DND-41 (cell line): ENCODE data around the gene HIP1.

Experiments used
- ATAC-seq: fragments of 200-7000 bp; cut with Tn5 transposase; 3 replicates; pipeline ENCODE4 v1.9.1; 2021; ENCODE audit warnings: low read depth; ENCODE audit not compliant: insufficient read depth
- DNase-seq: peaks from one replicate; pipeline ENCODE4 v3.0.0-alpha.2; 2020
- H2AFZ ChIP-seq: 2 replicates; pipeline ENCODE4 v1.6.0; 2012; ENCODE audit warnings: low read depth, low read length
- H3K27ac ChIP-seq: 2 replicates; pipeline ENCODE4 v1.5.1; 2012; ENCODE audit warnings: low read length, inconsistent platforms
- H3K27me3 ChIP-seq: fragments of 200-600 bp; sonication (generic); 2 replicates; pipeline ENCODE4 v1.6.0; 2012; ENCODE audit warnings: low read length, mild to moderate bottlenecking, inconsistent platforms; ENCODE audit not compliant: insufficient read depth, poor library complexity
- H3K36me3 ChIP-seq: 2 replicates; pipeline ENCODE4 v1.5.1; 2012; ENCODE audit warnings: low read length, inconsistent platforms; ENCODE audit not compliant: insufficient read depth
- H3K4me1 ChIP-seq: 2 replicates; pipeline ENCODE4 v1.5.1; 2012; ENCODE audit warnings: mild to moderate bottlenecking, low read length; ENCODE audit not compliant: insufficient read depth
- H3K4me2 ChIP-seq: 2 replicates; pipeline ENCODE4 v1.6.0; 2012; ENCODE audit warnings: mild to moderate bottlenecking, moderate library complexity, low read length, inconsistent platforms; ENCODE audit not compliant: insufficient read depth
- H3K4me3 ChIP-seq, 2 experiments: fragments of 200-600 bp in 1 of 2; shearing (Covaris generic) in 1 of 2; 2 replicates each; pipeline ENCODE4 v1.5.1; 2012 to 2016; ENCODE audit warnings: inconsistent platforms in 2 of 2, low read length in 2 of 2, mild to moderate bottlenecking in 2 of 2, low read depth in 1 of 2, moderate library complexity in 1 of 2
- H3K79me2 ChIP-seq: 2 replicates; pipeline ENCODE4 v1.6.0; 2012; ENCODE audit warnings: low read length, inconsistent platforms; ENCODE audit not compliant: insufficient read depth
- H3K9ac ChIP-seq: 2 replicates; pipeline ENCODE4 v1.6.0; 2012; ENCODE audit warnings: low read depth, mild to moderate bottlenecking, inconsistent platforms, low read length, moderate library complexity
- H3K9me3 ChIP-seq: 2 replicates; pipeline ENCODE4 v1.5.1; 2012; ENCODE audit warnings: low read length, moderate library complexity, mild to moderate bottlenecking, inconsistent platforms; ENCODE audit not compliant: insufficient read depth, severe bottlenecking
- H4K20me1 ChIP-seq: 2 replicates; pipeline ENCODE4 v1.6.0; 2012; ENCODE audit warnings: low read length; ENCODE audit not compliant: insufficient read depth
- EZH2 ChIP-seq: IDR thresholded peaks from 3 replicates; pipeline ENCODE4 v1.6.1; 2012; ENCODE audit warnings: borderline replicate concordance, low read depth, mild to moderate bottlenecking, moderate library complexity, low read length, inconsistent platforms; ENCODE audit not compliant: severe bottlenecking
- TF ChIP-seq, protein P1 (sequence below): IDR thresholded peaks from 2 replicates; pipeline ENCODE4 v1.5.1; 2012; ENCODE audit warnings: borderline replicate concordance, low read length, moderate library complexity, mild to moderate bottlenecking; ENCODE audit not compliant: poor library complexity, severe bottlenecking; ENCODE audit errors: extremely low read depth

Gene HIP1

DNA sequence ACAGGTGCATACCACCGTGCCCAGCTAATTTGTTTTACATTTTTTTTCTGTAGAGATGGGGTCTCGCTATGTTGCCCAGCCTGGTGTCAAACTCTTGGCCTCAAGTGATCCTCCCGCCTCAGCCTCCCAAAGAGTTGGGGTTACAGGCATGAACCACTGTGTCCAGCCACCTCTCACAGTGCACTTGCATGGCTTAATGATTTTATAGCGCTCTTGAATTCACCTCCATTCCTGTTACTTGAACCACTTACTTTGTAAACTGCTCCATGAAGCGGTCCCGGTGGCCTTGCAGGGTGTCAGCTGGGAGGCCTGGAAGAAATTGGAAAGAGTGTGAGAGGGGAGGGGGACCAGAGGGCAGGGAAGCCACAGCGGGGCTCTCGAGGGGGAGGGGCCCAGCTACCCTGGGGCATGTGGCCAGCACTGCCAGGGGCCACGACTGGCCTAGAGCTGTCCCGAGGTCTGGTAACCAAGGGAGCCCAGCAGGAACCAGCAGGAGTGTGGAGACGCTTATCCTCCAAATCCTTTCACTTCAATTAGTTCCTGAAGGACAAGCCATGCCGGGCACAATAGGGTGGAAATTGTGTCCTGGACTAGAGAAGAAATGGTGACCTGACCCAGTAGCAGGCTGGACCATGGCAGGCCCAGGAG lies 170.7 kb downstream of the HIP1 start:
- Histone ChIP-seq H3K4me3 (no peak overlapping the region), H3K27me3 (no peaks in the 10 kb centered on the region), H4K20me1 (no peaks in the 10 kb centered on the region), H3K4me1 (peaks cover 3% of the 10 kb centered on the region; the same call in 1 of the 2 replicates), H3K9me3 (no peaks in the 10 kb centered on the region), H3K79me2 (no peaks in the 10 kb centered on the region), H3K9ac (no peak overlapping the region), H3K27ac (no peak overlapping the region), H2AFZ (no peak overlapping the region), H3K4me2 (no peak overlapping the region), H3K36me3 (no peaks in the 10 kb centered on the region)
- TF ChIP-seq EZH2: no peak
- TF ChIP-seq, protein P1, sequence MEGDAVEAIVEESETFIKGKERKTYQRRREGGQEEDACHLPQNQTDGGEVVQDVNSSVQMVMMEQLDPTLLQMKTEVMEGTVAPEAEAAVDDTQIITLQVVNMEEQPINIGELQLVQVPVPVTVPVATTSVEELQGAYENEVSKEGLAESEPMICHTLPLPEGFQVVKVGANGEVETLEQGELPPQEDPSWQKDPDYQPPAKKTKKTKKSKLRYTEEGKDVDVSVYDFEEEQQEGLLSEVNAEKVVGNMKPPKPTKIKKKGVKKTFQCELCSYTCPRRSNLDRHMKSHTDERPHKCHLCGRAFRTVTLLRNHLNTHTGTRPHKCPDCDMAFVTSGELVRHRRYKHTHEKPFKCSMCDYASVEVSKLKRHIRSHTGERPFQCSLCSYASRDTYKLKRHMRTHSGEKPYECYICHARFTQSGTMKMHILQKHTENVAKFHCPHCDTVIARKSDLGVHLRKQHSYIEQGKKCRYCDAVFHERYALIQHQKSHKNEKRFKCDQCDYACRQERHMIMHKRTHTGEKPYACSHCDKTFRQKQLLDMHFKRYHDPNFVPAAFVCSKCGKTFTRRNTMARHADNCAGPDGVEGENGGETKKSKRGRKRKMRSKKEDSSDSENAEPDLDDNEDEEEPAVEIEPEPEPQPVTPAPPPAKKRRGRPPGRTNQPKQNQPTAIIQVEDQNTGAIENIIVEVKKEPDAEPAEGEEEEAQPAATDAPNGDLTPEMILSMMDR: no peak
- DNase-seq: no peak
- ATAC-seq: no peak

DNA sequence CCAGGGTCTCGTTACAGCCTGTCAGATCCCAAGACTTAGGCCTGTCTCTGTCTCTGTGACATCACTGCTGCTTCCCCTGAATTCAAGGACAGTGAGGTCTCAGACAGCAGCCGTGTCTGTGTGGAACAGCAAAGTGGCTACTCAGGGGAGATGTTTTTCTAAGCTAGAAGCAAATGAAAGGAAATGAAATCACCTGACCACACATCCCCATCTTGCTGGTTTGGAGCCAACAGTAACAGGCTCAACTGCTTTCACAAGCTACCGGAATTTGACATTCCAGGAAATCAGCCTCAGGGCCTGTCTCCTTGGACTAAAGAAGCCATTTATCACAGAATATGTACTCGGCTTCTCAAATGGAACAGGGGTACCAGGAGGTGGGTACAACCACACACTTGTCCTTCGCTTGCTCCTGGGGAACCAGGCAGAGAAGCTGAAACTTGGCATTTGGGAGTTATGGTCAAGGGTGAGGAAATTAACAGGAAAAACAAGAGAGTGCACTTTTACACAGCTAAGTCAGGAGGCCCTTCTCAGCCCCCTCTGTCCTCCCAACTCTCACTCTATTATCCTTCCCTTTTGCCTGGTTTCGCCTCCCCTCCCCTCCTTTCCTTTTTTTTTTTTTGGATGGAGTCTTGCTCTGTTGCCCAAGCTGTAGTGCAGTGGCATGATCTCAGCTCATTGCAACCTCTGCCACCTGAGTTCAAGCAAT lies 173.5 kb downstream of the HIP1 start:
- no peaks in the 10 kb centered on the region for H3K36me3 ChIP-seq
- no peak overlapping the region for H2AFZ ChIP-seq
- H3K9ac ChIP-seq: no peak overlapping the region
- H3K79me2 ChIP-seq: no peaks in the 10 kb centered on the region
- ATAC-seq (no peak), DNase-seq (no peak)
- H3K27ac ChIP-seq: no peak overlapping the region
- no peak overlapping the region for H3K4me3 ChIP-seq
- no peaks in the 10 kb centered on the region for H4K20me1 ChIP-seq
- H3K27me3 ChIP-seq: no peaks in the 10 kb centered on the region
- peaks cover 3% of the 10 kb centered on the region; the same call in 1 of the 2 replicates for H3K4me1 ChIP-seq
- TF ChIP-seq, protein P1: no peak
- no peak for TF ChIP-seq EZH2
- peaks cover 14% of the 10 kb centered on the region for H3K9me3 ChIP-seq
- no peak overlapping the region for H3K4me2 ChIP-seq

DNA sequence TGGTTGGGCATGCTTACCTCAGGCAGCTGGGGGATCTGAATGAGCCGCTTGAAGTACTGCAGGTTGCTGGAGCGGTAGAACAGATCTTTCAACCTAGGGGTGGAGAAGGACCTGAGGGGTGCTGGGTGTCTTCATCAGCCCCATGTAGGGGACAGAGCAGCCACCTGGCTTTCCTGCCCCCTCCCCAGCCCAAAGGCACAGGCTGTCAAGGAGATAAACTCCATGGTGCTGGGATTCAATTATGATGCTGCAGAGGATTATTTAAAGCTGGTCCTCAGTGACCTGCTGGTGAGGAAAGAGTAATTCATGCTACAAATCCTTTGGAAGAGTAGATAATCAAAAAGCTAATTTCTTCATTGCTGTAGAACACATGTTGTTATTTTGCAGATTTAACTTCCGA lies 175.6 kb downstream of the HIP1 start:
- no peak overlapping the region for H3K4me2 ChIP-seq
- no peaks in the 10 kb centered on the region for H3K79me2 ChIP-seq
- ATAC-seq: no peak
- no peak for DNase-seq
- TF ChIP-seq EZH2: no peak
- TF ChIP-seq, protein P1: no peak
- peaks cover 3% of the 10 kb centered on the region; the same call in 1 of the 2 replicates for H3K4me1 ChIP-seq
- no peak overlapping the region for H3K9ac ChIP-seq
- H3K4me3 ChIP-seq: no peak overlapping the region
- H4K20me1 ChIP-seq: no peaks in the 10 kb centered on the region
- H3K27me3 ChIP-seq: no peaks in the 10 kb centered on the region
- H3K9me3 ChIP-seq: peaks cover 14% of the 10 kb centered on the region
- H3K27ac ChIP-seq: no peak overlapping the region
- H3K36me3 ChIP-seq: no peaks in the 10 kb centered on the region
- H2AFZ ChIP-seq: no peak overlapping the region
